ENCODE results near the gene FHOD3.

- no peak for TF ChIP-seq POLR2A (IDR thresholded peaks at IDR 0.05; ENCODE audit: low read depth, low read length)
- no peak for TF ChIP-seq TAF1 (IDR thresholded peaks at IDR 0.05; ENCODE audit: borderline replicate concordance, low read depth, low read length)
- no peak for TF ChIP-seq POLR2AphosphoS5 (IDR thresholded peaks at IDR 0.05; ENCODE audit: low read depth, low read length)
Measured at GRCh38 chr18:36458306-36458705, 160.8 kb downstream of the FHOD3 start.

Measured in GM12892 (cell line).